T-helper 22 cell (primary cell): ENCODE data around the gene BEND5.

ENCODE experiments used
- DNase-seq: peaks from one replicate; pipeline ENCODE4 v3.0.0-alpha.2; 2020; ENCODE audit warnings: low read depth

Gene BEND5

DNA sequence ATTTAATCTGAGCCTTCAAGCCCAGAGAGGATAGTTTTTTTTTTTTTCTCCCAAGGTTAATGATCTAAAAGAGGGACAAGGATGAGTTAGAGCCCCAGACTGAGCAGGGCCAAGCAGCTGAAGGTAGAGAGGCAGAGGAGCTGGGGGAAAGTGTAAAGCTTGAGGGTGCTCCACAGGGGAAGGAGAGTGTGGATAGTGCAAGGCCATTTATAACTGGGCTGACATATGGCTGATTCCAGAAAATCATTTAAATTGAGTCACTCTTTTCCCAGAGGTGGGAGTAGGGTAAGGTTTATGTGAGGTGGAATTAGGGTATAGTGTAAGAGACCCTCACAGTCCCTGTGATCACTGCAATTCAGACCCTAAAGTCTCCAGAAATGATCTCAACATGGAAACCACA, 55.8 kb downstream of the BEND5 start:
- no peak for DNase-seq

DNA sequence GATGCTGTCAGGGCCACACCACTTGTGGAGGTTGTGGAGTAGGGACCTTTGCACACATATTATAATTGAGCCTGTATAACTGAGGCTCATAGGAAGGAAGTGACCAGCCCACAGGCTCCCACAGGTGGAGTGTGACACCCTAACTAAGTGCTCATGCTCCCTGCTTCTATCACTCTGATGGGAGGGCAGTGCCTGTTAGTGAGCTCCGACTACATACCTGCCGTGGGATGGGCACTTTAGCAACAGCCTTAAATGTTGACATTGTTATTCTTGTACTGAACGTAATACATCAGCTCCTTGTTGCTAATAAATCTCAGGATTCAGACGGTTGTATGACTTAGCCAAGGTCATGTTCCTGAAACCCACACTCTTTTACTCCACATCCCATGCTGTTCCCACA, 58.0 kb downstream of the BEND5 start:
- DNase-seq: no peak

DNA sequence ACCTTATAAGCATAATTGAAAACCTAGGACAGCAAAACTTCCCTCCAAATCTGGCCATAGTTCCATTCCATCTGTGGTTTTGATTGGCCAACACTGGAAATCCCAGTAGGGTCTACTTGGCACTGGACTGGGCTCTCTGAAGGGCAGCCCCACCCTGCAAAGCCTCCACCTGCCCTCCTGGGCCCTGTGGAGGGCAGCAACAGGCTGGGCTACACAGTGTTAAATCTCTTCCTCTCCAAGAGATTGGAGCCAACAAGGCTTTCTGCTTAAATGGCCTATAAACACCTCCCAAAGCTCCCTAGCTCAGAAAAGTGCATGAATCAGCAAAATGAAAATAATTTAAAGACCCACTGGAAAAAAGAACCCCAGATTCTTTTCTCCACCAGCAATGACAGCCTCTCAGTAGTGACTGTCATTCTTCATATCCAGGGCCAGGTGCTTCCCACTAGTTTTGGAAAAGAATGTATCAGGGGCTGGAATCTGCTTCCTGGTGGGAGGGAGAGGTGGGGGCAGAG, 58.5 kb downstream of the BEND5 start:
- no peak for DNase-seq

DNA sequence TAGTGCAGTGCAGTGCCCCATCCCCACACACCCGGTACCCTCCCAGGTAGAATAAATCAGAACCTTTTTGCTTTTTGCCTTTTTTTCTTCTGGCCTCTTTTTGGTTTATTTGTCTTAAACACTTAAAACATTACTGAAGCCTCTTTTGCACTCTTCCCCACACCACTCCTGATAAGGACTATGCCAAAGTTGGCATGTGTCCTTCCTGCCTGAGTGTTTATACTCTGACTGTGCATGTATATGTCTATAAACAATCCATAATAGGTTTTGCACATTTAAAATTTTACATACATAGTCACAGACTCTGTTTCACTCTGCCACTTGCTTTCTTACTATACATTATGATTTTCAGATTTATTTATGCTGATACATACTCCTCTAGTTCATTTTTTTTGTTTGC, 59.6 kb downstream of the BEND5 start:
- DNase-seq: no peak

DNA sequence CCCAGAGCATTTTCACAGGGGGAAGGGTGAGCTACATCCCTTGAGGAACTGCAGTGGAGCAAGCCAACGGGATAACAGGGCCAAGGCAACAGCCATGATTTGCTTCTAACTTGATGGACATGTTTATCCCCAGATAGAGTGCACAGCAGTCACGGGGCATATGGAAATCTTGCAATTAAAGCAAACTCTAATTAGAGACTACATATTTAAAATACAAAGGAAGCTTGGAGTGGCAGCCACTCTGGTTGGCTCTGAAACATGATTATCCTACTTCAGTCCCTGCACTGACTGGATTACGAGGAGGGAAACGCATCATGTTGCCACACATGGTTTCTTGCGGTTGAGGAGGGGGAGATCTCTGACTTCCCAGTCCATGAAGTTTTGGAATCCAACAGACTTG, 60.8 kb downstream of the BEND5 start:
- DNase-seq: no peak

GRCh38 chr1:48710915-48711314, 65.8 kb downstream of the BEND5 start:
- DNase-seq: no peak

DNA sequence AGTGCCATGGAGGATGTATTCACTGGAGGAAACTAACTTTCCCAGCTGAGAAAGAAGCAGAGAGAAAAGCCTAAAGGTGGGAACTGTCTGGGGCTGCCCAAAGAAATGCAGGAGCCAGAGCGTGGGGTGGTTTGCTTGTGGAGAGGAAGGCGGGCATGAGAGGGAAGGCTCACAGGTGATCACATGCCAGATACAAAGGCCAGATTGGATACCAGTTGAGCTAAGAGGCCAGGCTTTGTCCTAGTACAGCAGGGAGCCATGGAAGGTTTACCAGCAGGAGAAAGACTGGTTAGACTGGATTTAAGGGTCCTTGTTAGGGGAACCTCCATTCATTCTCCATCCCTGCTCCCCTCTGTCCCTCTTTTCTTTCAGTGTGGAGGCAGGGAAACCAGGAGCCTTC, 66.4 kb downstream of the BEND5 start:
- no peak for DNase-seq

GRCh38 chr1:48704736-48705135, 72.0 kb downstream of the BEND5 start:
- DNase-seq: no peak

DNA sequence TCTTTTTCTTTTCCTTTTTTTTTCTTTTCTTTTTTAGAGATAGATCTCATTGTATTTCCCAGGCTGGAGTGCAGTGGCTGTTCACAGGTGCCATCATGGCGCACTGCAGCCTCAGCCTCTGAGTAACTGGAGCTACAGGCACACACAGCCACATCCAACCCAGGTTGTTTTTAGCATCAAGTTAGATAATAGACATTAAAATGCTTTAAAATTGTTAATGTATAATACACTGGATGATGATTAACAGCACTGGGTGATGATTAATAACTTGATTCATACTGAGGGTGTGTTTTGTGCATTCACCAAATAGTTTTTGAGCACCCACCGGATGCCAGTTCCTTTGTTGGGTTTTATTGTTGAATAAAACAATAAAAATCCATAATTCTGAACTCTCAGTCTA, 75.2 kb downstream of the BEND5 start:
- DNase-seq: no peak

DNA sequence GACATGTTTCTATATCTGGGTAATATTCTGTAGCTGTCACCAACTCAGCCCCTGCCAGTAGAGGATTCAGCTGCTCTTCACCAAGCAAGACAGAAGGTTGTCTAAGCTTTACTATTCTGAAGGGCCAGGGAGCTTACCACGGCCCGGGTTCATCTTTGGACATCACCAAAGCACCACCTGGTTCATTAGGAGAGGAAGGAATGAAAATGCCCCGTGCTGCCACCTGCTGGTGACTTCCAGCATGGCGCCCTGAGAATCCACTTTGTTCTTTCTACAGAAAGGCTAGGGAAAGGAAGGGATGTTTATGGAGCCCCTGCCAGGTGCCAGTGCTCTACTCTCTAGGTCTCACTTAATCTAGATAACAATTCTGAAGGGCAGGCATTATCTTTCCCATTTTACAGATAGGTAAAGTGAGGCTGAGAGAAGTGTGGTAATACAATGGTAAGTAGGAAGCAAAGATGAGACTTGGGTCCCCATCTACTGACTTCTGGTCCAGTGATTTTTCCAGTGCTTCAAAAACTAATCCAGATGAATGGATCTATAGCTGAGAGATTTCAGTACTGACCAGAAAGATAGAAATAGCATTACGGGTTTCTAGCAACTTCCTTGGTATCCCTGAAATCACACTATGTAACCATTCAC, 79.5 kb downstream of the BEND5 start:
- DNase-seq: no peak

- DNase-seq: no peak
Measured at GRCh38 chr1:48695161-48695560, 81.5 kb downstream of the BEND5 start.

DNA sequence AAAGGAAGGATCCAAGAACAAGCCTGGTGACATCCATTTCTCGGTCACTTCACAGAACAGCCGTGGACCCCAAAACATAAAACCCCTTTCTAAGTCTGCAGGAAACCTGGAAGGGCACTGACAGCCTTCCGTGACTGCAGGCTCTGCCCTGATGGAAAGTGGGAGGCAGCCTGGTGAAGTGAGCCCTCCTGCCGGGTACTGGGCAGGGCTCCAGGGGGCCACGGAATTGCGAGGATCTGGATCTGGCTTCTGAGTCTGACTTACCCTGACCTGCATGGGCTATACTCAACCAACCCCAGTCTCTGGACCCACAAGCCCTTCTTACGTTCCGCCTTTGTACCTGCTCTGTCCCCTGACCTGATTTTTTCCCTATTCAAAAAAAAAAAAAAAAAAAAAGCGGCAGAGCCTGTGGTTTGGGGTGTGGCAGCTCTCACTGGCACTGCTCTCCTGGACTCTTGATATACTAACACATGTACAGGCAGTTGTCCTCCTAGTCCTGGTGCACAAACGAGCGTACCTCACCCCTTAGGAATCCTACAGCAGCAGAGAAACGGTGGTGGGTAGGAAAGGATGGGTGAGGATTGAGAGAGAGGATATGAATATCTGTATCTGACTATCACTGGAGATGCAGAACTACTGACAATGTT, 82.9 kb downstream of the BEND5 start:
- DNase-seq: no peak

DNA sequence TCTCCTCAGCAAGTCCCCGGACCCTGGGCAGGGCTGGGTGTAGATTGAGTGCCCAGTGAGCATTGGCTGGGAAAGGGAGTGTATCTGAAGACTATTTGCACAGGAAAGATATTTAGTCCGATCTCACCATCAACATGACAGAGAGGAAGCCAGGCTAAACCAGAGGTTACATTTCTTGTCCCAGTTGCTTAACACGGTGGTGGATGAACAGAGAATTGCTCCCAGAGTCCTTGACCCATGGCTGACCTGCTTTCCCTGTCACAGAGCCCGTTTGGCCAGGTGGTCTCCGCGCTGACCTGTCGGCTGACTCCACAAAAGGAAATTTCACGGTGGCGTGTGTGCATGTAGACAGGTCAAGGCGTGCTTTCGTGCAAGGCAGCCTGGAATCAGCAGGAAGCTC, 83.5 kb downstream of the BEND5 start:
- no peak for DNase-seq

DNA sequence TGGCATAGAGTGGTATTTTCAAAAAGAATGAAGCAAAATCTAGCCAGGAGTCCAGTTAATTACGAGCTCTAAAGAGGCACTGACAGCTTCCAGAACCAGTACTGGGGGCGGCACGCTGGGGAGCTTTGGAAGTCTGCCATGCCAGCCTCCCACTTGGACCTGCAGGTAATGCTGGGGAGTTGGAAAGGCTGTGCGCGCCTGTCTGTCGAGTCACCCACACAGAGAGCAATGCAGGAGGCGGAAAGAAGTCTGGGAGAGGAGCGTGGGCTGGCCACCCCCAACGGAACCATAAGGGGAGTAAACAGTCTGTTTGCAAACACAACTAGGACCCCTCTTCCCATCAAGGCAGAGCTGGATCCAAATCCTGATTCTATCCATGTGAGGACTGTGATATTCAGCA, 84.5 kb downstream of the BEND5 start:
- DNase-seq: no peak

- no peak for DNase-seq
Measured at GRCh38 chr1:48691429-48692001, 85.2 kb downstream of the BEND5 start.

- no peak for DNase-seq
Measured at GRCh38 chr1:48688102-48688760, 88.5 kb downstream of the BEND5 start.

- no peak for DNase-seq
Measured at GRCh38 chr1:48687282-48688045, 89.2 kb downstream of the BEND5 start.

DNA sequence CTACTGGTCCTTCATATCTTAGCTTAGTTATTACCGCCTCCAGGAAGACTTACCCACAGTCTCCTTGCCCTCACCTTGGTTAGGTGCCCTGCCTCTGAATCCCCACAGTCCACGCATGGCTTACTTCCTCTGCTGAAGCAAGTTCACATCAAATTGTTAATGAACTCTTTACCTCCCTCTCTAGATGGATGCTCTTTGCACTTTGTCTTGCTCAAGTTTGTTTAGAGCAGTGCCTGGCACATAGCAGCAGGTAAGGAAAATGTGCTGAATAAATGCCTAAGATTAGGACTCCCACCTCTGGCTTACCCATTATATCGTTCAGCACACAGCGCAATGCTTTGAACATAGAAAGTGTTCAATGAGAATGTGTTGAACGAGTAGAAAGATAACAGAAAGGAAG, 90.5 kb downstream of the BEND5 start:
- no peak for DNase-seq

- DNase-seq: no peak
Measured at GRCh38 chr1:48684381-48684780, 92.3 kb downstream of the BEND5 start.

- DNase-seq: no peak
Measured at GRCh38 chr1:48683839-48684238, 92.9 kb downstream of the BEND5 start.

DNA sequence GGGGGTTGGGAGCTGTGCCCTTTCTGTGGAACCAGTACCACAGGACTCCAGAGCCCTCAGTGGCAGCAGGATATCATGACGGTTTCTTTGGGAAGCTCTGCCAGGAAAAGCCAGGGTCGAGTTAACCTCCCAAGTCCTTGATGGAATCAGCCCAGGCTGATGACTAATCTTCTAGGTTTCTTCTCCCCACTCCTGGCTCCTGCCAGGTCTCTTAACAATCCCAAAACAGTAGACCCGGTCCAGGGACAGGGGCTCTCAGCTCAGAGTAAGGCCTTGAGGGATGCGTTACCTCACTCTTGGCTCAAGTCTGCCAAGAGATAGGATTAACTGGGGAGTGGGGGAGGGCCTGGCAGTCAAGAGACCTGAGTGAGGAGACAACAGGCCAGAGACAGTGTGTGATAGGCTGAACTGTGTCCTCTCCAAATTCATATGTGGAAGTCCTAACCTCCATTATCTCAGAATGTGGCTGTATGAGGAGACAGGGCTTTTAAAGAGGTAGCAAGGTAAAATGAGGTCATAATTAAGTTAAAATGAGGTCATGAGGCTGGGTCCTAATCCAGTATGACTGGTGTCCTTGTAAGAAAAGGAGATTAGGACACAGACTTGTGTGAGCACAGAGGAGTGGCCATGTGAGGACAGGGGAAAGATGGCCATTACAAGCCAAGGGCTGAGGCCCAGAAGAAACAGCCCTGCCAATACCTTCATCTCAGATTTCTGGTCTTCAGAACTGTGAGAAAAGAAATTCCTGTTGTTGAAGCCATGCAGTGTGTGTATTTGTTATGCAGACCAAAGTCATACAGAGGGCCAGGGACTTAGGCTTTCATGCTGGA, 95.0 kb downstream of the BEND5 start:
- no peak for DNase-seq
